ENCODE results near the gene CTXND1. TPM values are rescaled to one million over a fixed set of nuclear protein-coding genes. Genes with fewer than 3 reads are reported as not detected.

CTXND1 gene
- polyA plus RNA-seq, 1 experiment, result not detected

DNA sequence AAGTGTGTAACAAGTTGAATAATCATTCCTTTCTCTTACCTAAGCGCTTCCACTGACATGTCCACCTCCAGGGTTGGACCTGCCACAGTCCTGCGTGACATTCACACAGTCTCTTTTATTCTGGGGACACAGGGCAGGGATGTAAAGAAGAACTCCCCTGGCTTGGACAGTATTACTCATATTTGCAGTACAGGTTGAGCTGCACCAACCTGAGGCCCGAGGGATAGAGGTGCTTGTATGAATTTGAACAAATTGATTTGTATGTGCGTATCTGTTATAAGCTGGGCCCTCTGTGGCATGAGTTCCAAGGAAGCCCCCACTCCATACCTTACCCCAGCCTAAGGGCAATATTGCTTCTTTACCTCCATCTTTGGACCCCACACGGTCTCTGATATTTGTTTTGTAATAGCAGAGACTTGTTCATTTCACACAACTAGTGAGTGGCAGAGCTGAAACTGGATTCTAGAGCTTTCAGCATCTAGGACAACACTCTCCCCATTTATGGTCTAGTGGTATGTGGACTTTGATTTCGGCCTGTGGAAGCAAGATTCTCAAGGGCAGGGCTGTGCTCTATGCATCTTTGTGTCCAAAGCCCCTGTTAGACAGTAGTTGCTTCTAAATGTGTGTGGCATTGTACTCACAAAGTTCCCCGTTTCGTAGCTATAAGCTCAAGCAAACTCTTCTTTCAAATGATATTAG lies 60.0 kb downstream of the CTXND1 start:
- ChIA-PET CTCF (no interaction called here), POLR2A (no interaction called here)
- DNase-seq (ENCODE audit: low read depth), result no peak
- TF ChIP-seq, protein P1, sequence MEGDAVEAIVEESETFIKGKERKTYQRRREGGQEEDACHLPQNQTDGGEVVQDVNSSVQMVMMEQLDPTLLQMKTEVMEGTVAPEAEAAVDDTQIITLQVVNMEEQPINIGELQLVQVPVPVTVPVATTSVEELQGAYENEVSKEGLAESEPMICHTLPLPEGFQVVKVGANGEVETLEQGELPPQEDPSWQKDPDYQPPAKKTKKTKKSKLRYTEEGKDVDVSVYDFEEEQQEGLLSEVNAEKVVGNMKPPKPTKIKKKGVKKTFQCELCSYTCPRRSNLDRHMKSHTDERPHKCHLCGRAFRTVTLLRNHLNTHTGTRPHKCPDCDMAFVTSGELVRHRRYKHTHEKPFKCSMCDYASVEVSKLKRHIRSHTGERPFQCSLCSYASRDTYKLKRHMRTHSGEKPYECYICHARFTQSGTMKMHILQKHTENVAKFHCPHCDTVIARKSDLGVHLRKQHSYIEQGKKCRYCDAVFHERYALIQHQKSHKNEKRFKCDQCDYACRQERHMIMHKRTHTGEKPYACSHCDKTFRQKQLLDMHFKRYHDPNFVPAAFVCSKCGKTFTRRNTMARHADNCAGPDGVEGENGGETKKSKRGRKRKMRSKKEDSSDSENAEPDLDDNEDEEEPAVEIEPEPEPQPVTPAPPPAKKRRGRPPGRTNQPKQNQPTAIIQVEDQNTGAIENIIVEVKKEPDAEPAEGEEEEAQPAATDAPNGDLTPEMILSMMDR (IDR thresholded peaks at IDR 0.05; ENCODE audit: insufficient read depth, low read depth, low read length), result no peak
- Histone ChIP-seq H3K36me3 (ENCODE audit: control insufficient read depth, insufficient read depth, low read length) (peaks cover 2% of the 10 kb centered on the region), H3K4me3 (ENCODE audit: low read depth, low read length) (no peak overlapping the region), H3K27me3 (ENCODE audit: control insufficient read depth, insufficient read depth, low read length) (no peaks in the 10 kb centered on the region; the same call in 1 of the 2 replicates)

DNA sequence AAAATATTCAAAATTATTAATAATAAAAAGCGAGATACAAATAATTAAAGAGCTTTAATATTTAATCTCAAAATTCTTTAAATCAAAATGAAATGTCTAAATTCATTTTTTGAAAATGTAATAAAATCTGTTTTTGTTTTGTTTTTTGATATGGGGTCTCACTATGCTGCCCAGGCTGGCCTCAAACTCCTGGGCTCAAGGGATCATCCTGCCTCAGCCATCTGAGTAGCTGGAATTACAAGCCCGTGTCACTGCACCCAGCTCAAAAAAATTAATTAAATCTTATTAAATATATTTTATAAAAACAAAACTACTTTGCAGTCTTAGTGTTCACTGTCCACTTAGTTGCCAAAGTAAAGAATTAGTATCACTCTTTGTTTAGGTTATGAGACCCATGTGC lies 60.8 kb downstream of the CTXND1 start:
- ChIA-PET CTCF (no interaction called here), POLR2A (interaction anchor here (0.6 kb wide), 1 partner anchor 14 kb away, joined by 5 read pairs; no protein-coding TSS in a partner anchor)

DNA sequence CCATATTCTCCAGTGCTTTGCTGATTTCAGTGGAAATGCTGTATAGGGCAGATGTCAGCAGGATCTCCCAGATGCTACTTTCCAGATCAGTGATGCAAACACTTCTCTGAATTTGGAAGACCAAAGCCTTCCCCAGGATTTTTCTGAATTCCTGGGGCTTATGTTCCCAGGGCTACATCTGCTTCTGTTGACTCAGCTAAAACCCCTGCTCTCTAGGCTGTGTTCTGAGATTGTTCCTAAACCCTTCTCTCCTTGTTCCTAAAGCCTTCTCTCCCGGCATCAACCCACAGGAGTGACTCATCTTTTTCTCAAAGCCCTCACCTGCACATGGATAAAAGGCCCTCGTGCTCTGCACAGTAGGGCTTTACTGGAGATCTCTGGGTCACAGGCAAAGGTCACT lies 63.8 kb downstream of the CTXND1 start:
- peaks cover 8% of the 10 kb centered on the region for H3K36me3 ChIP-seq (ENCODE audit: control insufficient read depth, insufficient read depth, low read length)
- ChIA-PET CTCF (no interaction called here), POLR2A (no interaction called here)
- no peak for DNase-seq (ENCODE audit: low read depth)
- TF ChIP-seq, protein P1 (IDR thresholded peaks at IDR 0.05; ENCODE audit: insufficient read depth, low read depth, low read length), result no peak
- no peak overlapping the region for H3K4me3 ChIP-seq (ENCODE audit: low read depth, low read length)
- H3K27me3 ChIP-seq (ENCODE audit: control insufficient read depth, insufficient read depth, low read length), result no peaks in the 10 kb centered on the region

More for the DNA sequence above, 60.8 kb downstream of the CTXND1 start:
- TF ChIP-seq, protein P1 (IDR thresholded peaks at IDR 0.05; ENCODE audit: insufficient read depth, low read depth, low read length), result no peak
- no peak for DNase-seq (ENCODE audit: low read depth)
- Histone ChIP-seq H3K27me3 (ENCODE audit: control insufficient read depth, insufficient read depth, low read length) (no peaks in the 10 kb centered on the region; the same call in 1 of the 2 replicates), H3K4me3 (ENCODE audit: low read depth, low read length) (no peak overlapping the region), H3K36me3 (ENCODE audit: control insufficient read depth, insufficient read depth, low read length) (peaks cover 4% of the 10 kb centered on the region)

DNA sequence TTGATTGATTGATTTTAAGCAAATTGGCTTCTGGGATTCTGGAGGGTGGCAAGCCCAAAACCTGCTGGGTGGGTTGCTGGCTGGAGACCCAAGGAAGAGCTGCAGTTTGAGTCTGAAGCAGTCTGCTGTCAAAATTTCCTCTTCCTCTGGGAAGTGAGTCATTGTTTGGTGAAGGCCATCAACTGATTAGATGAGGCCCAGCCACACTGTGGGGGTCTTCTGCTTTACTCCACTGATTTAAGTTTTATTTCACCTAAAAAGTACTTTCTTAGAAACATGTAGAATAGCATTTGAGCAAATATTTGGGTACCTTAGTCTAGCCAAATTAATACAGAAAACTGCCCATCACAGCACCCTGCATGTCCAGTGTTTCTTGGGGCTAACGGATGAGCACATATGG lies 65.4 kb downstream of the CTXND1 start:
- H3K36me3 ChIP-seq (ENCODE audit: control insufficient read depth, insufficient read depth, low read length), result peaks cover 8% of the 10 kb centered on the region
- TF ChIP-seq, protein P1 (IDR thresholded peaks at IDR 0.05; ENCODE audit: insufficient read depth, low read depth, low read length), result no peak
- ChIA-PET CTCF (no interaction called here), POLR2A (no interaction called here)
- no peak for DNase-seq (ENCODE audit: low read depth)
- H3K27me3 ChIP-seq (ENCODE audit: control insufficient read depth, insufficient read depth, low read length), result no peaks in the 10 kb centered on the region
- no peak overlapping the region for H3K4me3 ChIP-seq (ENCODE audit: low read depth, low read length)

- H3K4me3 ChIP-seq (ENCODE audit: low read depth, low read length), result no peak overlapping the region
- TF ChIP-seq, protein P1 (IDR thresholded peaks at IDR 0.05; ENCODE audit: insufficient read depth, low read depth, low read length), result no peak
- CTCF ChIA-PET, result no interaction called here
- no peaks in the 10 kb centered on the region for H3K27me3 ChIP-seq (ENCODE audit: control insufficient read depth, insufficient read depth, low read length)
- no peak for DNase-seq (ENCODE audit: low read depth)
- H3K36me3 ChIP-seq (ENCODE audit: control insufficient read depth, insufficient read depth, low read length), result peaks cover 9% of the 10 kb centered on the region
- POLR2A ChIA-PET, result no interaction called here
Measured at GRCh38 chr15:80186066-80186465, 65.9 kb downstream of the CTXND1 start.
